Kasumi-1 (cell line): ENCODE data around the gene BPIFA1.

Experiments used
- DNase-seq, 2 experiments: peaks; one replicate each; lab custom pipeline; 2025; lab: John Stamatoyannopoulos, UW

BPIFA1 gene

GRCh38 chr20:33239979-33240736 lies 4.4 kb downstream of the BPIFA1 start:
- no peak for DNase-seq

- DNase-seq, result no peak
These were observed 5.1 kb downstream of the BPIFA1 start for GRCh38 chr20:33240923-33241322.

GRCh38 chr20:33242319-33243100 lies 6.7 kb downstream of the BPIFA1 start:
- no peak for DNase-seq

- DNase-seq, result no peak
These were observed 10.3 kb downstream of the BPIFA1 start for GRCh38 chr20:33246077-33246476.

GRCh38 chr20:33249456-33249855 lies 13.7 kb downstream of the BPIFA1 start:
- DNase-seq, result no peak

GRCh38 chr20:33250666-33251065 lies 14.9 kb downstream of the BPIFA1 start:
- no peak for DNase-seq

GRCh38 chr20:33251496-33251895 lies 15.7 kb downstream of the BPIFA1 start:
- no peak for DNase-seq

- no peak for DNase-seq
These were observed 16.7 kb downstream of the BPIFA1 start for GRCh38 chr20:33252460-33252859.

- DNase-seq, result no peak
These were observed 19.2 kb downstream of the BPIFA1 start for GRCh38 chr20:33255005-33255404.

GRCh38 chr20:33257237-33257636 lies 21.4 kb downstream of the BPIFA1 start:
- no peak for DNase-seq

- DNase-seq, result no peak
These were observed 23.6 kb downstream of the BPIFA1 start for GRCh38 chr20:33259371-33259770.

- DNase-seq, result no peak
These were observed 25.7 kb downstream of the BPIFA1 start for GRCh38 chr20:33261465-33261864.

- peak; percentile 78 to 85 for DNase-seq
These were observed 26.9 kb downstream of the BPIFA1 start for GRCh38 chr20:33262658-33263065.

- DNase-seq, result no peak
These were observed 28.0 kb downstream of the BPIFA1 start for GRCh38 chr20:33263784-33264183.

- DNase-seq, result peak; percentile 12 to 48
These were observed 31.9 kb downstream of the BPIFA1 start for GRCh38 chr20:33267701-33268100.

GRCh38 chr20:33272155-33272873 lies 36.5 kb downstream of the BPIFA1 start:
- no peak for DNase-seq

- DNase-seq, result no peak
These were observed 37.5 kb downstream of the BPIFA1 start for GRCh38 chr20:33273117-33273851.

GRCh38 chr20:33275215-33275614 lies 39.4 kb downstream of the BPIFA1 start:
- no peak for DNase-seq

- DNase-seq, result no peak
These were observed 40.1 kb downstream of the BPIFA1 start for GRCh38 chr20:33275871-33276270.

- no peak for DNase-seq
These were observed 40.7 kb downstream of the BPIFA1 start for GRCh38 chr20:33276303-33277113.
